Measurements from ENCODE around the gene PAX9. TPM values are rescaled to one million over a fixed set of nuclear protein-coding genes. Genes with fewer than 3 reads are reported as not detected.

The PAX9 gene
- total RNA-seq, 1 experiment from 2014 or later, result 9.6 TPM

GRCh38 chr14:36721877-36722276 is 60.2 kb downstream of the PAX9 start:
- no peak for DNase-seq (ENCODE audit: extremely low read depth, low read depth)

- DNase-seq (ENCODE audit: extremely low read depth, low read depth), result no peak
These were observed 61.9 kb downstream of the PAX9 start for GRCh38 chr14:36723530-36723929.

GRCh38 chr14:36724162-36724561 is 62.5 kb downstream of the PAX9 start:
- no peak for DNase-seq (ENCODE audit: extremely low read depth, low read depth)

GRCh38 chr14:36726128-36726527 is 64.5 kb downstream of the PAX9 start:
- no peak for DNase-seq (ENCODE audit: extremely low read depth, low read depth)

Other genes with a start within 250 kb of the PAX9 start
- not detected in 2 replicates for gene NKX2-1, start 141.6 kb upstream of the PAX9 start, total RNA-seq (2014; rRNA removed; shearing (Covaris generic))
- 0.46 and 0.87 TPM in 2 replicates for gene NKX2-8, start 79.2 kb upstream of the PAX9 start, total RNA-seq (2014; rRNA removed; shearing (Covaris generic))

Data from NCI-H460 (cell line).